Stimulated activated CD4-positive, alpha-beta T cell treated with anti-CD3 and anti-CD28 coated beads, Interleukin-2, amount 100 ng/mL, for 4 hours (primary cell): ENCODE measurements around the gene DHRSX.
"Not testable (repeated sequence)": the region's sequence is repeated elsewhere in the genome, so short reads cannot be mapped to it uniquely, and the experiment has no call there.

Experiments
- DNase-seq: peaks from one replicate; pipeline ENCODE4 v3.0.0-alpha.2; 2020; ENCODE audit warnings: low read depth

Gene DHRSX

DNA sequence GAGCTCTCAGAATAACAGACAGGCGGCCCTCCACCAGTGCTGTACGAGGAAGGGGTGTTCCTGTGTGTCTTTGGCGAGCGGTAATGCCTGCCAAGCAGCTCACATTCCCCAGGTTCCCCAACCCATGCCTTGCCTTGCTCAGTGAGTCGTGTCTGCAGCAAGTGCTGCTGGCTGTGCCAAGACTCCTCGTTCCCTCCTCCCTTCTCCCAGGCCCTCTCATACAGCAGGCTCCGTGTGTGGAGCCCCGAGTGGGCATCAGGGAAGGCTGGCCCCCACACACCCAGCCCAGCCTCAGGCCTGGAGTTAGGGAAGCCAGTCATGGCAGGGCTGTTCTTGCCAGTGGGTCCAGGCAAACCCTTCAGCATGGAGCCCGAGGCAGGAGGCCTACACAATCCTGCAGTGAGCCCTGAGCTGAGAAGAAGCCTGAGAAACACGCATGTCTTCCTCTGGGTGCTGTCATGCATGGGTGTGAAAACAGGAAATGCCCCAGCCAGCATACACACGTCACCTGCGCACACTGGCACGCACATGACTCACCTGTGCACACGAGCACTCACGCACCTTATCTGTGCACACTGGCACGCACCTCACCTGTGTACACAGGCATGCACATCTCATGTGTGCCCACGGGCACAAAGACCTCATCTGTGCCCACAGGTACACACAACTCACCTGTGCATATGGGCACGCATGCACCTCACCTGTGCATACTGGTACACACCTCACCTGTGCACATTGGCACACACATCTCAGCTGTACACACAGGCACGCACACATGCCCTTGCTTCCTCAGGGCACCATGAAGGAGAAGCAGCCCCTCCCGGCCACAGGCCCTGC, 238.7 kb downstream of the DHRSX start:
- no peak for DNase-seq

DNA sequence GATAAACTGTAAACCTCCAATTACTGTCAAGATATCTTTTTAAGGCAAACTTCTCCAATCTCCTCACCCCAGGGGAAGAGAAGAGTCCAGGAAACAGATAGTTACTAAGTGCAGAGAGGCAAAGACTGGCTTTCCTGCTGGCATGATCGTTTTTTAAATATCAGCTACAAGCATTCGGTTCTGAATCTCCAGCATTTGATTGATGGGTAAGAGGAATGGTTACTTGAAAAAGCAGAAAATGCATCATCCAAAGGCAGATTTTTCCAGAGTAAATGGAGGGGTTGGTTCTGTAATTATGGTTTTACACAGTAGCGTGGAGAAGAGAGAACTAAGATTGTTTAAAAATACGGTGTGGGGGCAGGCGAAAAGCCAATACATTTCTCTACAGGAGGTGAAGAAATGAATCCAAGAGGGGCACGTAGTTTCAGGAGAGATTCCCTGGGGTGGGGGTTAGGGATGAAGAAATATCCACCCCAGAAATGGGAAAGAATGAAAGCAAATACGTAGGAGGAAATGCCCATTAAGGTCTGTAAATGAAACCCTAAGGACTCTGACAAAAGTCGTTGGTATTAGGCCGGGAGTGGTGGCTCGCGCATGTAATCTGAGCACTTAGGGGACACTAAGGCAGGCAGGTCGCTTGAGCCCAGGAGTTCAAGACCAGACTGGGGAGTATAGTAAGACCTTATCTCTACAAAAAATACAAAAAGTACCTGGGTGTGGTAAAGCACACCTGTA, 248.3 kb downstream of the DHRSX start:
- no peak for DNase-seq

DNA sequence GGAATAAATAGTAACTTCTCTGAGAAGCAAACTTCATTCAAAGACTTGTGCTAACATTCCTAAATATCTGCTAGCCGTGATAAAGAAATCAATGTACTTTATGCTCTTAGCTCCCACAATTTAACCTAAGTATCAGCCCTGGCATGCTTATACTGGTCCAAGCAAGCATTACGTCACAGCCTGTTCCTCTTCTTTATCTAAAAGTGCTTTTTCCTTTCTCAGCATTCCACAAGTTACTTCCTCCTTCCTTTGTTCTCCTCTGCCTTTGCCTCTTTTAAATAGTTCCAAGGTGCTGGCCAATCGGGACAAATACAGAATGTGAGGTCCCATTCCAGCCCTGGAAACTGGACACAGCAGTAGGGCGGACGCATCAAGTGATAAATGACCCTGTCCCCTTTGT, 249.6 kb downstream of the DHRSX start:
- DNase-seq = no peak

DNA sequence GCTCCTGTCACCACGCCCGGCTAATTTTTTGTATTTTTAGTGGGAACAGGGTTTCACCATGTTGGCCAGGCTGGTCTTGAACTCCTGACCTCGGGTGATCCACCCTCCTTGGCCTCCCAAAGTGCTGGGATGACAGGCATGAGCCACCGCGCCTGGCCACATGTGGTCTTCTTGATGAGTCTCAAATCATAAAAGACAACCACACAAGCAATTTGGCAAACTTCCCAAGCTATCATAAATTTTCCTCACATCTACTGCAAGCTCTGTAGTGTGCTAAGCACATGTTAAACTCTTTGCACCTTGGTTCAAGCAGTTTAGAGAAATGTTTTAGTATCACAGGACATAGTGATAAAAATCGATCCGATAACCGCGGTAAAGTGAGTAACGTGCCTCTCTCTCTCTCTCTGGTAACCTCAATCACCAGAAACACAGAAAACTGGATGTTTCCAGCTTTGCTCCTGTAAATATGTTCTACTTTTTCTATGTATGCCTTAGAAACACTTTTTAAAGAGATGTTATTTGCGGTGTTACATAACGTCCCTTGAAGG, 256.8 kb downstream of the DHRSX start:
- DNase-seq = no peak

DNA sequence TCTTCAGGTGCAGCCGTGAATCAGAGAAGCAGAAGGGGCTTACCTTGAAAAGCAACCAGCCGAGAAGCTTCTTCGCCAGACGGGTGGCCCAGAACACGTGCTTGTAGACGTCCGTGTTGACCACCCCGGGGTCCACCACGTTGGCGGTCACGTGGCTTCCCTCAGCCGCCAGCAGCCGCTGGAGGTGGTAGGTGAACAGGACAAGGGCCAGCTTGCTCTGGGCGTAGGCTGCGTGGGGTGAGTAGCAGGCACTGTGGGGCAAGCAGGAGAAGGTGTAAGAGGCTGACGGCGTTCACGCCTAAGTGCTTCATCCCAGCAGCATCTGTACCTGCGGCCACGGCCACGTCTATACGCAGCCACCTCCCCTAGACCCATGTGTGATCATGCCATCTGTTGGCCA, 257.8 kb downstream of the DHRSX start:
- no peak for DNase-seq

DNA sequence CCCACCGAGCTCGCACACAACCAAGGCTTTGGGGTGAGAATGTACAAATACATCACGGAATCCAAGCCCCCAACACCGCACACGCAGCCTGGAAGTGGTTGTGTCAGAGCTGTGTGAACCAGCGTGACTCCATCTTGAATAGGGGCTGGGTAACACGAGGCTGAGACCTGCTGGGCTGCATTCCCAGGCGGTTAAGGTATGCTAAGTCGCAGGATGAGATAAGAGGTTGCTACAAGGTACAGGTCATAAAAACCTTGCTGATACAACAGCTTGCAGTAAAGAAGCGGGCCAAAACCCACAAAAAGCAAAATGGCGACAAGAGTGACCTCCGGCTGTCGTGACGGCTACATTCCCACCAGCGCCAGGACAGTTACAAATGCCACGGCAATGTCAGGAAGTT, 258.4 kb downstream of the DHRSX start:
- DNase-seq = no peak

DNA sequence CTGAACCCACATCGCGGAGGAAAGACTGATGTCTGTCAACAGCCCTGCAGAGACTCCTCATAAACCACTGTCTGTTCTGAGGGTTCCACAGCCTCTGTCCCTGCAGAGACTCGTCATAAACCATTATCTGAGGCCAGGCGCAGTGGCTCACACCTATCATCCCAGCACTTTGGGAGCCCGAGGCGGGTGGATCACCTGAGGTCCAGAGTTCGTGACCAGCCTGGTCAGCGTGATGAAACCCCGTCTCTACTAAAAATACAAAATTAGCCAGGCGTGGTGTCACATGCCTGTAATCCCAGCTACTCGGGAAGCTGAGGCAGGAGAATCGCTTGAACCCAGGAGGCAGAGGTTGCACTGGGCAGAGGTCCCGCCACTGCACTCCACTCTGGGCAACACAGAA, 259.3 kb downstream of the DHRSX start:
- not testable (repeated sequence) for DNase-seq

DNA sequence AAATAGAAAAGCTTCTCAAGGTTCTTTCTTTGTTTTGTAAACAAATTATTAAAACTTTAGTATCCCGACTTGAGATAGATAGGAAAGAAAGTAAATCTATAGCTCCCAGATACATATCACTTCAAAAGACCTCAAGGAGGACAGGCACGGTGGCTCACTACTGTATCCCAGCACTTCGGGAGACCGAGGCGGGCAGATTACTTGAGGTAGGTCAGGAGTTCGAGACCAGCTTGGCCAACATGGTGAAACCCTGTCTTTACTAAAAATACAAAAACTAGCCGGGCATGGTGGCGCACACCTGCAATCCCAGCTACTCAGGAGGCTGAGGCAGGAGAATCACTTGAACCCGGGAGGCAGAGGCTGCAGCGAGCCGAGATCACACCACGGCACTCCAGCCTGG, 260.0 kb downstream of the DHRSX start:
- DNase-seq = not testable (repeated sequence)

DNA sequence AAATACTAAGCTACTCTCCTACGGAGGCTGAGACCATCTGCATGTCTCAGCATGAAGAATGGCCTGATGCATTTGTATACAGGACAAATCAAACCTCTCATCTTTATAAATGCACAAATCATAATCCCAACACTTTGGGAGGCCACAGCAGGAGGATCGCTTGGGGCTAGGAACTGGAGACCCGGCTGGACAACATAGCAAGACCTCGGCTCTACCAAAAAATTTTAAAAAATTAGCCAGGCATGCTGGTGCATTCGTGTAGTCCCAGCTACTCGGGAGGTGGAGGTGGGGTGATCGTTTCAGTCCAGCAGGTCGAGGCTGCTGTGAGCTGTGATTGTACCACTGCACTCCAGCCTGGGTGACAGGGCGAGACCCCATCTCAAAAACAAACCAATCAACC, 262.8 kb downstream of the DHRSX start:
- no peak for DNase-seq

DNA sequence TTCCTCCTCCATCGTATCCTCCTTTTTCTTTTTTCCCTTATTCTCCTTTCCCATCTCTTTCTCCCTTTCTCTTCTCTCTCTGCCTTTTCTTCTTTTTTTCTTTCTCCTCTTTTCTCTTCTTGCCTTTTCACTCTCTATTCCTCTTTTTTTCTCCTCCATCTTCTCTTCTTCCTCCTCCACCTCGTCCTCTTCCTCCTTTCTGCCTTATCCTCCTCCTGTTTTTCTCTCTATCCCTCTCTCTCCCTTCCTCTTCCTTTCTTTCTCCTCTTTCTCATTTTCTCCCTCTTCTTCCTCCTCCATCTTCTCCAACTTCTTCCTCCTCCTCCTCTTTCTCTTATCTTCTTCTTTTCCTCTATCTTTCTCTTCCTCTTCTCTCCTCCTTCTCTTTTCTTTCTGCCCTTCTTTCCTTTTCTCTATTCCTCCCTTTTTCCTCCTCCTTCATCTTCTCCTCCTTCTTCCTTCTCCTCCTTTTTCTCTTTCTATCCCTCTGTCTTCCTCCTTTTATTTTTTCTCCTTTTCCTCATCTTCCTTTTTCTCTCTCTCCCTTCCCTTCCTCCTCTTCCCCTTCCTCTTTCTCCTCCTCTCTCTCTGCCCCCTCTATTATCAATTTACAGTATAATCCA, 269.1 kb downstream of the DHRSX start:
- DNase-seq = no peak

DNA sequence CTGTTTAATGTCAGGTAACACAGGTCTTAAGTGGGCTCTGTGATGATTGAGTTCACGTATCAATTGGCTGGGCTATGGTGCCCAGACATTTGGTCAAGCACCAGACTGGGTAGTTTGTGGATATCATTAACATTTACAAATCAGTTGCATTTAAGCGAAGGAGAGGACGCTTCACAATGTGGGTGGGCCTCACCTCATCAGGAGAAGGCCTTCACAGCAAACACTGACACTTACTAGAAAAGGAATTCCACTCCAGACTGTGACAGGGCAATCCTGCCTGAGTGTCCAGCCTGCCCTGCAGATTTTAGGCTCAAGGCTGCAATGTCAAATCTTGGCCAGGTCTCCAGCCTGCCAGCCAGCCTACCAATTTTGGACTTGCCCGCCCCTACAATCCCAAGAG, 270.3 kb downstream of the DHRSX start:
- no peak for DNase-seq

DNA sequence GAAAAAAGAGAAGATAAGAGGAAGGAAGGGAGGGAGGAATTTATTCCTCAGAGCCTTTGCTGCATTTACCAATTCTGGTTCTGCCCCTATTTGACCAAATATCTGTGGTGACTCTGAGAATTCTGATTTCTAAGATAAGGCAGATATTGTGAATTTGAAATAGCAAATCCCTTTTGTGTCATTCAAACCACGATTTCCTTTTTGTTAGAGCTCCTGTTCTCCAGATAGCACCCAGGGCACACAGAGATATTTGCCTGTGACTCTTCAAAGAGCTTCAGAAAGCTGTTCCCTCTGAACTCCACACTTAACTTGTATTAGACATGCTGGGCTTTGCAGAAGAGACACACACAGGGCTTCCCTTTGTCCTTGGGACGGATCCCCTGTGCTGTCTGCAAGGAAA, 272.2 kb downstream of the DHRSX start:
- DNase-seq = no peak

DNA sequence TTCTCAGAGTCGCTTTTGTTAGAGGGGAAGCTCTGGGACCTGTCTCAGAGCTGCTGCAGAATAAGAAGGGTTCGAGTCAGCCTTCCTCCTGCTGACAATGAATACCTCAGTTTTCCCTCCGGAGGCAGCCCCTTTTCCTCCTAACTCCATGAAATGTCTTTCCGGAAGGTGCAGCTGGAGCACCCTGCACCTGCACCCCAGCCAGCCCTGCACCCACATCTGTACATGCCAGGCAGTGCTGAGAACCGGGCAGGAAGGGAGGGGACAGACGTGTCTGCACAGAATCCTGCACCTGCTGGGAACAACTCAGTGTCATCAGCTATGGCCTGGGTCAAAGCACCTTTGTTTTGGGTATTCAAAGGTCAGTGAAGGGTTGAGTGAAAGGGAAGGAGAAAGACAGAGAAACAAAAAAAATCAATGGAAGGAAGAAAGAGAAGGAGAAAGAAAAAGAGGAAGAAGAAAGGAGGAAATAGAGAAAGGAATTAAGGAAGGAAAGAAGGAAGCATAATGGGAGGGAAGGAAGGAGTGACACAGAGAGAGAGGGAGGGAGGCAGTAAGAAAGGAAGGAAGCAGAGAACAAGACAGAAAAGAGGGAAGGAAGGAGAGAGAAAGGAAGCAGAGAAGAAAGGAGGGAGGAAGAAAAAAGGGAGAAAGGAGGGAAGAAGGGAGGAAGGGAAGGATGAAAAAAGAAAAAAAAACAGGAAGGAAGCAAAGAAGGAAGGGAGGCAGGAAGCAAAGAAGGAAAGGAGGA, 273.7 kb downstream of the DHRSX start:
- no peak for DNase-seq

DNA sequence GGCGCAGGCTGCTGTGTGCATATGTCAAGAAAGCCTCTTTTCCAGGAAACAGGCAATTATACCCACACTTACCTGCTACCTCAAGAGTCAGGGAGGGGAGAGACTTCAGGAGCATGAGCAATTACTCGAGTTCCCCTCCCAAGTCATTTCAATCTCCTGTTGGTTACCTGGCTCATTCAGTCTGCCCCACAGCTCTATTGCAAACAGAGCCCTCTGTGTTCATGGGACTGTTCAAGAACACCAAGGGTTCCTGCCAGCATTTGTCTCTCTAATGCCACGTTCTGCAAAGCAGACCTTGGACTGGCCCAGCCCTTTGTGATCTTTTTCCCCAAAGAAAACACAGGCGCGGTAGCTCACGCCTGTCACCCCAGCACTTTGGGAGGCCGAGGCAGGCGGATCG, 274.6 kb downstream of the DHRSX start:
- DNase-seq = no peak

DNA sequence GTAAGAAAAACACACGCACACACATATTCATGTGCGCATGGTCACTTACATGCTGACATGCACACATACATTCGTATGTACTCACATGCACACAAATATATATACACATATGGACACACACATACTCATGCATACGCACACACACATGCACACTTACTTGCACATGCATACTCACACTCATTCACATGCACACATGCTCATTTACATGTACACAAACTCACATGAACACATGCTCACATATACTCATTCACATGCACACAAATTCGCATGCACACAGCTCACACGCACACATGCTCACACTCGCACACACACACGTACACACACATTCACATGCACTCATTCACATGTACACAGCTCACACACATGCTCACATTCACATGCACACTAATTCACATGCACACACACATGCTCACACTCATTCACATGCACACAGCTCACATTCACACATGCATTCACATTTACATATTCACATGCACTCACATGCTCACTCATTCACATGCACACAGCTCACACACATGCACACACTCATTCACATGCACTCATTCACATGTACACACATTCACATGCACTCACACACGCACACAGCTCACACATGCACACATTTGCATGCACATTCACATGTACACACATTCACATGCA, 276.1 kb downstream of the DHRSX start:
- no peak for DNase-seq

DNA sequence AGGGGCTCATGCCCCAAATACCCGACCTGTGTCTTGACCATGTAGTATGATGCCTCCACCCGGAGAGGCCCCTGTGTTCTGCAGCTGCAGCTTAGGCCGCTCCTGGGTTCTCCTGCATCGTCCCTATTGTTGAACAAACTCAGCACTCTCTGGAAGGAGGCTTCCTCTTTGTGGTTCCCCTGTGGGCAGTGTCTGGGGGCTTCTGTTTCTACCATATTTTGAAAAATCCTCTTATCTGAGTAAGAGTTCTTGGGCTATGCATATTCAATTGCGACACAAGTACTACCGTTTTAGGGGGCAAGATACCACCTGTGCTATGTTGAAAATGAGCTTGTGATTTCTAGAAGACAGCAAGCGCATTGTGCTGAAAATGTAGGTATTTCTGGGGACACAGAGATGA, 276.6 kb downstream of the DHRSX start:
- DNase-seq = no peak

DNA sequence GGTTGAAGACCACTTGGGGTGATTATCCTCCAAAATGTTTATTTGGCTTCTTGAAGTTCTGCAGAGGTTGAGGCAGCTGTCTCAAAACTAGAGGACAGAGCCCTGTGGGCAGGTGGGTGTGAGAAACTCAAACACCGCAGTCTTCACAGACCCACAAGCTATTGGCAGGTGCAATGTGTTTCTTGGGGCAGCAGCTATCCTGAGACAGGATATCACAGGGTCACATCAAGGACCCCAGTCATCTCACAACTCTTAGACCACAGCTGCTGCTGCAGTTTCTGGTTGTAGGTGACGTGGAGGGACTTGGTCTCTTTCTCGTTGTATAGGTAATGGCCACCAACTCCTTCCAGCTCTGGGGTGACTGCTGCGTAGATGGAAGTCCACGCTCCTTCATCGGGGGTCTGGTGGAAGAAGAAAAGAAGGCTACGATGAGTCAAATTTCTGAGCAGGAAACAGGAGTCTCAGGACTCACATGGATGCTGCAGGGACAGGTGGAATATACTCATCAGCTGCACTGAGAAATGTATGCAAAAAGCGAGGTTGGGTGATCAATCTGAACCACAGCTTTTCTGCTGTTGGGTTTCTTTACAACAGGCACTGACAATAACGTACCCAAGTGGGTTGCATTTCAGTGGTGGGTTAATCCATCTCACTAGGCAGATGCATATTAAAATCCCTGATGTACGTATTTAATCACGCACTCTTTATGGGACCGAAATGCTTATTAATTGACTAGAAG, 279.8 kb downstream of the DHRSX start:
- DNase-seq = no peak

DNA sequence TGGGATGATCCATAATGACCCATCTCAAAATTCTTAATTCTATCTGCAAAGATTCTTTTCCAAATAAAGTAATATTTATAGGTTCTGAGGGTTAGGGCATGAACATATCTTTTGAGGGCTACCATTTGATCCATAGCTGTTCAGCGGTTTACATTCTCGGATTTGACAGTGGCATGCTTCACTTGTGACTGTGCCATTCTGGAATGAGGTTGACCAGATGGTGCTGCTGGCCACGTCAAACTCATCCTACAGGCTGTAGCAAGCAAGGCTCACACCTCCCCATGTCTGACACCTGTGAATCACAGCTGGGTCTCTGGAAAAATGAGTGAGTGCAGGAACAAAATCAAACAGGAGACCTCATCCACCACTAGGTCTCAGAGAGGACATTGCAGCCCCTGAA, 280.5 kb downstream of the DHRSX start:
- no peak for DNase-seq

DNA sequence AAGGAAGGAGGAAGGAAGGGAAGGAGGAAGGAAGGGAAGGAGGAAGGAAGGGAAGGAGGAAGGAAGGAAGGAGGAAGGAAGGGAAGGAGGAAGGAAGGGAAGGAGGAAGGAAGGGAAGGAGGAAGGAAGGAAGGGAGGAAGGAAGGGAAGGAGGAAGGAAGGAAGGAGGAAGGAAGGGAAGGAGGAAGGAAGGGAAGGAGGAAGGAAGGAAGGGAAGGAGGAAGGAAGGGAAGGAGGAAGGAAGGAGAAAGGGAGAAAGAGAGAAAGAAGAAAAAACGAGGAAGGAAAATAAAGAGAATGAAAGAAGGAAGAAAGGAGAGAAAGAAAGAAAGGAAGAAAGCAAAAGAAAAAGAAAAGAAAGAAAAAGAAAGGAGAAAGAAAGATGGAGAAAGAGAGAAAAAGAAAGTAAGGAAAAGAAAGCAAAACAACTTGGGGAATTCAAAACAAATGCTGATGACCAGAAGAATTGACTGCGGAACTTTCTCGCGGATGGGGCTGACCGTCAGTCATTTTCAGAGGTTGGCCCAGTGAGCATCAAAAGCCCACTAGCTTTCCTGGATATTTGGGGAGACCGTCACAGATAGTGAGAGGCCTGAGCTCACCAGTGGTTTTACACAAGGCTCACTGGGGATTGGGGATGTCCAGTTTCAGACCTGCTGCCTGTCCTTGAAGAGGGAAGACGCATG, 286.5 kb downstream of the DHRSX start:
- DNase-seq = not testable (repeated sequence)

DNA sequence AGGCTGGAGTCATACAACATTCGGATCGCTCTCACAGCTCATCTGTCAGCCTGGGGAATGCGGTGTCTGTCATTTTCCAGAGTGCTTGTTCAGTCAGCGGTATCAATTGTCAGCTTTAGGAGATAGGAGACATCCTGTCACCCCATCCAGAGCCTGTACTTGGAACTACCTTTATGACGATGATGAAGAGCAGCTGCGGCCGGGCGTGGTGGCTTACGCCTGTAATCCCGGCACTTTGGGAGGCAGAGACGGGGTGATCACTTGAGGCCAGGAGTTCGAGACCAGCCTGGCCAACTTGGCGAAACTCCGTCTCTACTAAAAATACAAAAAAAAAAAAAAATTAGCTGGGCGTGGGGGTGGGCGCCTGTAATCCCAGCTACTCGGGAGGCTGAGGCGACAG, 289.1 kb downstream of the DHRSX start:
- DNase-seq = not testable (repeated sequence)
